KMS-11 (cell line): ENCODE data around the gene NBR1.

Source experiments
- H2AFZ ChIP-seq: fragments of 200-600 bp; sonication (generic); 2 replicates; pipeline ENCODE4 v1.6.1; 2016; ENCODE audit warnings: antibody characterized with exemption, mixed run types, low read depth
- H3K27ac ChIP-seq: fragments of 200-600 bp; sonication (generic); 2 replicates; pipeline ENCODE4 v1.6.1; 2016; ENCODE audit warnings: mild to moderate bottlenecking, mixed run types
- H3K27me3 ChIP-seq: fragments of 200-600 bp; sonication (generic); 2 replicates; pipeline ENCODE4 v1.6.1; 2017; ENCODE audit warnings: mild to moderate bottlenecking, low read depth, mixed run types, moderate library complexity; ENCODE audit not compliant: insufficient read depth
- H3K36me3 ChIP-seq: fragments of 200-600 bp; sonication (generic); 2 replicates; pipeline ENCODE4 v1.6.1; 2017; ENCODE audit warnings: mild to moderate bottlenecking, mixed run types; ENCODE audit not compliant: insufficient read depth
- H3K4me1 ChIP-seq: fragments of 200-600 bp; sonication (generic); 2 replicates; pipeline ENCODE4 v1.6.1; 2016; ENCODE audit warnings: mild to moderate bottlenecking, low read depth, mixed run types; ENCODE audit not compliant: poor library complexity, severe bottlenecking
- H3K4me2 ChIP-seq: fragments of 200-600 bp; sonication (generic); 2 replicates; pipeline ENCODE4 v1.7.0; 2016; ENCODE audit warnings: mild to moderate bottlenecking, mixed run types
- H3K4me3 ChIP-seq: fragments of 200-600 bp; sonication (generic); IDR thresholded peaks from 2 replicates; pipeline ENCODE4 v1.6.1; 2017; ENCODE audit warnings: low read depth, low read length, mixed read lengths; ENCODE audit not compliant: insufficient read depth
- H3K79me2 ChIP-seq: fragments of 200-600 bp; sonication (generic); 2 replicates; pipeline ENCODE4 v1.6.1; 2016; ENCODE audit warnings: low read depth, mixed run types; ENCODE audit not compliant: insufficient read depth
- H3K9ac ChIP-seq: fragments of 200-600 bp; sonication (generic); 2 replicates; pipeline ENCODE4 v1.6.1; 2016; ENCODE audit warnings: mild to moderate bottlenecking, mixed run types
- H4K20me1 ChIP-seq: fragments of 200-600 bp; sonication (generic); 2 replicates; pipeline ENCODE4 v1.6.1; 2016; ENCODE audit warnings: mild to moderate bottlenecking, mixed run types; ENCODE audit not compliant: insufficient read depth
- CTCF ChIP-seq: fragments of 200-600 bp; sonication (generic); conservative IDR thresholded peaks from 2 replicates; pipeline ENCODE4 v1.6.1; 2017; ENCODE audit warnings: low read depth, mild to moderate bottlenecking, antibody characterized with exemption, low read length, moderate library complexity, mixed read lengths

Gene NBR1

GRCh38 chr17:43216762-43217613 lies 46.0 kb downstream of the NBR1 start:
- Histone ChIP-seq H3K4me1 (peaks cover 18% of the 10 kb centered on the region), H4K20me1 (no peaks in the 10 kb centered on the region), H3K79me2 (no peaks in the 10 kb centered on the region), H3K4me3 (no peak overlapping the region), H2AFZ (no peak overlapping the region), H3K27me3 (no peaks in the 10 kb centered on the region), H3K9ac (no peak overlapping the region), H3K36me3 (no peaks in the 10 kb centered on the region), H3K4me2 (no peak overlapping the region), H3K27ac (no peak overlapping the region)
- no peak for TF ChIP-seq CTCF

- no peak overlapping the region for H3K9ac ChIP-seq
- H3K27ac ChIP-seq: no peak overlapping the region
- no peak overlapping the region for H3K4me2 ChIP-seq
- H3K4me3 ChIP-seq: no peak overlapping the region
- no peak overlapping the region for H2AFZ ChIP-seq
- no peaks in the 10 kb centered on the region for H3K79me2 ChIP-seq
- no peaks in the 10 kb centered on the region for H3K36me3 ChIP-seq
- H3K4me1 ChIP-seq: peaks cover 12% of the 10 kb centered on the region
- H3K27me3 ChIP-seq: no peaks in the 10 kb centered on the region
- H4K20me1 ChIP-seq: no peaks in the 10 kb centered on the region
- TF ChIP-seq CTCF: no peak
Measured at GRCh38 chr17:43217614-43218087, 46.6 kb downstream of the NBR1 start.

- Histone ChIP-seq H4K20me1 (no peaks in the 10 kb centered on the region), H3K36me3 (no peaks in the 10 kb centered on the region), H3K79me2 (no peaks in the 10 kb centered on the region), H3K27me3 (no peaks in the 10 kb centered on the region), H3K9ac (no peak overlapping the region), H3K4me2 (no peak overlapping the region), H3K4me3 (no peak overlapping the region), H2AFZ (no peak overlapping the region), H3K4me1 (no peaks in the 10 kb centered on the region), H3K27ac (no peak overlapping the region)
- TF ChIP-seq CTCF: no peak
Measured at GRCh38 chr17:43219001-43219400, 48.0 kb downstream of the NBR1 start.

GRCh38 chr17:43219746-43220380 lies 48.8 kb downstream of the NBR1 start:
- no peak overlapping the region for H3K4me2 ChIP-seq
- no peaks in the 10 kb centered on the region for H3K27me3 ChIP-seq
- H3K9ac ChIP-seq: no peak overlapping the region

More at GRCh38 chr17:43219746-43220380, 48.8 kb downstream of the NBR1 start:
- Histone ChIP-seq H3K36me3 (no peaks in the 10 kb centered on the region), H3K79me2 (no peaks in the 10 kb centered on the region), H2AFZ (no peak overlapping the region), H3K4me1 (no peaks in the 10 kb centered on the region), H3K27ac (no peak overlapping the region), H4K20me1 (no peaks in the 10 kb centered on the region), H3K4me3 (no peak overlapping the region)
- no peak for TF ChIP-seq CTCF
